ENCODE measurements around the gene PLAC1.

Gene PLAC1

DNA sequence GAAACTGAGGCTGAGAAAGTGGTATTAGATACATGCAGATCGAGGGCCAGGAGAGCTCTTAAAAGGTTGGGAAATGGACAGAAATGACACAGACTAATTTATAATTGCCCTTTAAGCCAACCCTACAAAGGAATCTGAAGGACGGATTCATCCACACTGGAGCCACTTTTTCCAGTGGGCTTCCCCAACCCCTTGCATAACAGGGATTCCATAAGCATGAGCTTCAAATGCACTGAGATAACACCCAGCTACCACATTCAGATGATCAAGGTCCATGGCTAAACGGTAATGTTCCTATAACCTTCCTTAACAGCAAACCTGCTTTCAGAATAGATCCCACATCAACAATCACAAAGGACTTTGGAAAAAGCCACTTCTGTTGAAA lies 34.2 kb downstream of the PLAC1 start:
- no peaks in the 10 kb centered on the region for H3K9me3 Mint-ChIP-seq
- H3K27ac Mint-ChIP-seq: no peak overlapping the region
- H3K4me3 Mint-ChIP-seq: no peak overlapping the region
- peaks cover 1% of the 10 kb centered on the region for H3K27me3 Mint-ChIP-seq
- H3K4me1 Mint-ChIP-seq: no peaks in the 10 kb centered on the region
- no peaks in the 10 kb centered on the region for H3K36me3 Mint-ChIP-seq

GRCh38 chrX:134623293-134624045 lies 34.8 kb downstream of the PLAC1 start:
- Mint-ChIP-seq H3K4me3 (no peak overlapping the region), H3K9me3 (no peaks in the 10 kb centered on the region), H3K4me1 (no peaks in the 10 kb centered on the region), H3K27ac (no peak overlapping the region), H3K36me3 (no peaks in the 10 kb centered on the region), H3K27me3 (peaks cover 1% of the 10 kb centered on the region)

GRCh38 chrX:134622813-134623185 lies 35.5 kb downstream of the PLAC1 start:
- Mint-ChIP-seq H3K27me3 (peaks cover 1% of the 10 kb centered on the region), H3K9me3 (no peaks in the 10 kb centered on the region)

GRCh38 chrX:134622056-134622812 lies 36.0 kb downstream of the PLAC1 start:
- Mint-ChIP-seq H3K4me3 (no peak overlapping the region), H3K4me1 (no peaks in the 10 kb centered on the region), H3K36me3 (no peaks in the 10 kb centered on the region), H3K27ac (peak overlapping the region; percentile 23), H3K9me3 (no peaks in the 10 kb centered on the region), H3K27me3 (peaks cover 1% of the 10 kb centered on the region)

More at GRCh38 chrX:134622813-134623185, 35.5 kb downstream of the PLAC1 start:
- H3K4me3 Mint-ChIP-seq: no peak overlapping the region
- no peaks in the 10 kb centered on the region for H3K36me3 Mint-ChIP-seq
- H3K27ac Mint-ChIP-seq: no peak overlapping the region
- H3K4me1 Mint-ChIP-seq: no peaks in the 10 kb centered on the region

GRCh38 chrX:134619838-134620237 lies 38.4 kb downstream of the PLAC1 start:
- Mint-ChIP-seq H3K9me3 (no peaks in the 10 kb centered on the region), H3K27me3 (peaks cover 1% of the 10 kb centered on the region), H3K36me3 (no peaks in the 10 kb centered on the region), H3K4me1 (no peaks in the 10 kb centered on the region), H3K4me3 (no peak overlapping the region), H3K27ac (no peak overlapping the region)

DNA sequence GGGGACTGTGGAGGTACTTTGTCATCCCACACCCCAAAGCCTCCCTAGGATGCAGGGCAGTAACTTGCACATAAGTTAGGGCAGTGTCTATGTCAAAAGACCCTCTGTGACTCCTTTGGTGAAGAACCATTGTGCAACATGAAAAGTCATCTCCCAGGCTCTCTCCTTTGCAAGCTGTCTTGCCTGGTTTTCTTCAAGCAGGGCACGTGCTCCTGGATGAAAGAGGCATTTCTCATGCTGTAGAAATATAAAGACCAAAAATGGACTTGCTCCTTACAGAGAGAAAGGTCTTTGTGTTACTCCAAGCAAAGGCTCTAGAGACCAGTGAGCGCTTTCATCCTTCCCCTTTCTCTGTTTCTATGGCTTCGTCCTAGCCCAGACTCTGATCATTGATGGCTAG lies 44.9 kb downstream of the PLAC1 start:
- Mint-ChIP-seq H3K27ac (no peak overlapping the region), H3K4me1 (no peaks in the 10 kb centered on the region), H3K36me3 (no peaks in the 10 kb centered on the region), H3K4me3 (no peak overlapping the region), H3K27me3 (no peaks in the 10 kb centered on the region), H3K9me3 (no peaks in the 10 kb centered on the region)

GRCh38 chrX:134608153-134608552 lies 50.1 kb downstream of the PLAC1 start:
- peaks cover 5% of the 10 kb centered on the region for H3K4me1 Mint-ChIP-seq
- H3K27me3 Mint-ChIP-seq: peaks cover 1% of the 10 kb centered on the region
- no peaks in the 10 kb centered on the region for H3K9me3 Mint-ChIP-seq
- no peak overlapping the region for H3K27ac Mint-ChIP-seq
- no peak overlapping the region for H3K4me3 Mint-ChIP-seq
- H3K36me3 Mint-ChIP-seq: no peaks in the 10 kb centered on the region

GRCh38 chrX:134607523-134607922 lies 50.7 kb downstream of the PLAC1 start:
- Mint-ChIP-seq H3K4me3 (no peak overlapping the region), H3K36me3 (no peaks in the 10 kb centered on the region), H3K27me3 (peaks cover 3% of the 10 kb centered on the region), H3K9me3 (no peaks in the 10 kb centered on the region), H3K27ac (no peak overlapping the region), H3K4me1 (peaks cover 5% of the 10 kb centered on the region)

GRCh38 chrX:134604701-134605311 lies 53.5 kb downstream of the PLAC1 start:
- peaks cover 4% of the 10 kb centered on the region for H3K27me3 Mint-ChIP-seq
- no peak overlapping the region for H3K4me3 Mint-ChIP-seq
- peaks cover 5% of the 10 kb centered on the region for H3K4me1 Mint-ChIP-seq
- H3K36me3 Mint-ChIP-seq: no peaks in the 10 kb centered on the region
- H3K9me3 Mint-ChIP-seq: no peaks in the 10 kb centered on the region
- H3K27ac Mint-ChIP-seq: peak overlapping the region; percentile 74

DNA sequence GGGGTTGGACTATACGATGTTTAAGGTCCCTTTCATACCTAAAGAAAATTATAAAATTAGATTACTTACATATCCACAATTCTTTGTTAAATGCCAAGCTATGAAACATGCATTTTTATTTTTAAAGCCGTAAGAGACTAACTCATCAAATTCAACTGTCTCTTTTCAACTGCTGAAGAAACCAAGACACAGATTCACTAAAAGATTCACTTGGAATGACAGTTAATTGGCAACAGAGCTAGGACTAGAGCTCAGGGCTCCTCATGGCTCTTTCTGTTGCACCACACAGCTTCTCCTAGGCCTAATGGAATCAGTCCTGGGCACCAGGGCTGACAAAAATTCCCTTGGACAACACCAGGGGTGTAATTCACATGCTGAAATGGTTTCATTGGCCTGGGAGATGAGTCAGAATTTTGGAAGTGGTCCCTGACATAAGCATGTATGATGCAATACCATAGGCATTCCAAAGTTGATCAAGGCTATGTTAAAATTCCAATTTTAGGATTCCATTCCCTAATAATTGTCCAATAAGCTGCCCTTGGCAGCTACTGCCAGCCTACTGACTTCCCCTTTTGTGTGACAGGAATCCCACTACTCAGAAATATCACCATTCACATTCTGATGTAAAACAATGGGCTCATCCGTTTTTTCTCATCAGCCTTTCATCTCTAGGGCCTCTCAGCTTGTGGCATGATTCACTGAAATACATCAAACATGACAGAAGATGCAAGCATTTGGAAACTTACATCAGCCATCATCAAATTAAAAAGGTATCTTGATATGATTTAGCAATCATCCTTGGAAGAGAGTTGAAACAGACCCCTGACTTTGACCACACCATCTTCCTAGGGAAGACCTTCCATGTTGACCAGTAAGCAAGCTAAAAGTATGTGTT lies 54.2 kb downstream of the PLAC1 start:
- Mint-ChIP-seq H3K9me3 (peaks cover 4% of the 10 kb centered on the region), H3K4me3 (peak overlapping the region; percentile 42), H3K27ac (peak overlapping the region; percentile 74), H3K27me3 (peaks cover 4% of the 10 kb centered on the region), H3K36me3 (no peaks in the 10 kb centered on the region), H3K4me1 (peaks cover 12% of the 10 kb centered on the region)

DNA sequence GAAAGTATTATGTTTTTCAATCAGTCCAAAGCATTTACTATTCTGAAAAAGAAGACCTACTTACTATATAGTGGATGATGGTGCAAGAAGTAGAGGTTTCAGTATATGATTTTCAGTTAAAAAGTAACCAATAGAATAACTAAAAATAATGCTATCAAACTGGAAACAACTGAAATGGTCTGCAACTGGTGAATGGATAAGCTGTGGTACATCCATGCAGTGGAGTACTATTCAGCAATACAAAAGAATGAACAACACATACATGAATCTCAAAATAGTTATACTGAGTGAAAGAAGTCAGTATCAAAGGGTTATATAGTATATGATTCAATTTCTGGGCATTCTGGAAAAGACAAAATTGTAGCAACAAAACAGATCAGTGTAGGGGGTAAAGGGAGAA lies 55.9 kb downstream of the PLAC1 start:
- Mint-ChIP-seq H3K9me3 (peaks cover 4% of the 10 kb centered on the region), H3K27me3 (peaks cover 6% of the 10 kb centered on the region), H3K36me3 (no peaks in the 10 kb centered on the region), H3K4me1 (peaks cover 18% of the 10 kb centered on the region), H3K27ac (no peak overlapping the region), H3K4me3 (no peak overlapping the region)

DNA sequence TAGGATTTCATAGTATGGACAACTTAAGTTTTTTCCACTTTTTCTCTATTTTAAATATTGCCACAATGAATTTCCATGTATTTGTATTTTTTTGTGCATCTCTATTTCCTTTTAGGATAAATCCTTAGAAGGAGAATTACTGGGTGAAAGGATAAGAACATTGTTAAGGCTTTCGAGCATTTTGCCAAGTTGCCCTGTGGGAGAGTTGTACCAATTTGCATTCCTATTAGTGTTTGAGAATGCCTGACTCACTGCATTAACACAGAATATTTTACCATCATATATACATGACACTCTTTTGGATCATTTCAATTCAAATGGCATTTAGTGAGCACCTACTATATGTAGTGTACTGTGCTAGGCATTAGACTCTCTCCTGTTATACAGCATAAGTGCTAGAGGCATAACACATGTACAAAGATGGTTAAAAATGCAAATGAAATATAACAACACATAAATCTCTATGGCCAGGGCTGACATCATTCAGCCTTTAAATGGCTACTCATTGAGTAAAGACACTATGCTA lies 57.0 kb downstream of the PLAC1 start:
- peaks cover 18% of the 10 kb centered on the region for H3K4me1 Mint-ChIP-seq
- no peaks in the 10 kb centered on the region for H3K36me3 Mint-ChIP-seq
- peaks cover 8% of the 10 kb centered on the region for H3K27me3 Mint-ChIP-seq
- H3K27ac Mint-ChIP-seq: no peak overlapping the region
- H3K4me3 Mint-ChIP-seq: no peak overlapping the region
- peaks cover 4% of the 10 kb centered on the region for H3K9me3 Mint-ChIP-seq

DNA sequence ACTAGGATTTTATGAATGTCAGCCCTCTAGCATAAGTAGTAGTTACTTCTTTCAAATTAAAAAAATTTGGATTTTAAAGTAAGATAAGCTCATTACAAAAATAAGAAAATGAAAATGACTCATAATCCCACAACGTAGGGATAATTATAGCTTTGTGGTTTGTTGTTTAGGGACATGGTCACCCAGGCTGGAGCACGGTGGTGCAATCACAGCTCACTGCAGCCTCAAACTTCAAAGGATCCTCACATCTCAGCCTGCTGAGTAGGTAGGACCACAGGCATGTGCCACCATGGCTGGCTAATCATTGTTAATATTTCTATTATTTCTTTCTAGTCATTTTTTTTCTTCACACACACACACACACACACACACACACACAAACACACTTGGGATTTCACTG lies 57.6 kb downstream of the PLAC1 start:
- Mint-ChIP-seq H3K27me3 (peaks cover 10% of the 10 kb centered on the region), H3K9me3 (peaks cover 4% of the 10 kb centered on the region), H3K4me3 (no peak overlapping the region), H3K36me3 (no peaks in the 10 kb centered on the region), H3K4me1 (peaks cover 18% of the 10 kb centered on the region), H3K27ac (no peak overlapping the region)

DNA sequence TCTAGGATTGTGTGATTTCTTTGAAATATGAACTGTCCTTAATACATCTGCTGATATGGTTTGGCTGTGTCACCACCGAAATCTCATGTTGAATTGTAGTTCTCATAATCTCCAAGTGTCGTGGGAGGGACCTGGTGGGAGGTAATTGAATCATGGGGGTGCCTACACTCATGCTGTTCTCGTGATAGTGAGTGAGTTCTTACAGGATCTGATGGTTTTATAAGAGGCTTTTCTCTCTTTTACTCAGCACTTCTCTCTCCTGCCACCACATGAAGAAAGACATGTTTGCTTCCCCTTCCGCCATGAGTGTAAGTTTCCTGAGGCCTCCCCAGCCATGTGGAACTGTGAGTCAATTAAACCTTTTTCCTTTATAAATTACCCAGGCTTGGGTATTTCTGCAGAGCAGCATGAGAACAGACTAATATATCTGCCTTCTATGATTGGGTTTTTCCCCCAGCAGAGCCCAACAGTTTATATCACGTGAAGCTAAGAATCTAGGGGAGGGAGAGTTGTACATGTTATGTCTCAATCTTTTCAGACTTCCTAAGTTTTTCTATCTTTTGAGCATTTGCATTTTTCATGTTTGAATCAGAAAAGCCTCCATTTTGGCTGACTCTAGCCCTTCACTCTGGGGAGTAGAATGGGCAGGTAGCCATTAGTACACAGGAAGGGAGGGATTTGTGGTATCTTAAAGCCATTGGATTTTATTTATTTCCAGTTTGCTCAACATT lies 58.9 kb downstream of the PLAC1 start:
- peaks cover 4% of the 10 kb centered on the region for H3K9me3 Mint-ChIP-seq
- H3K36me3 Mint-ChIP-seq: no peaks in the 10 kb centered on the region
- peaks cover 16% of the 10 kb centered on the region for H3K4me1 Mint-ChIP-seq
- H3K4me3 Mint-ChIP-seq: peak overlapping the region; percentile 60
- peak overlapping the region; percentile 97 for H3K27ac Mint-ChIP-seq
- peaks cover 10% of the 10 kb centered on the region for H3K27me3 Mint-ChIP-seq

Measured in activated naive CD4-positive, alpha-beta T cell treated with anti-CD3 and anti-CD28 coated beads, Interleukin-2, amount 50 U/mL, for 24 hours (primary cell).